CD4-positive, CD25-positive, alpha-beta regulatory T cell (primary cell): ENCODE measurements around the gene FAM209B. TPM values are rescaled to one million over a fixed set of nuclear protein-coding genes. Genes with fewer than 3 reads are reported as not detected.

Experiments
- ATAC-seq, 2 donors: fragments of 150-1000 bp; cut with Tn5 transposase; one replicate each; pipeline ENCODE4 v1.10.0; 2021; ENCODE audit warnings: low read depth in 2 of 2, moderate number of reproducible peaks in 2 of 2, moderate library complexity in 1 of 2
- DNase-seq, 3 donors: peaks; one replicate each; pipeline versions ENCODE4 v3.0.0 to v3.0.0-alpha.2; 2012 to 2022; ENCODE audit warnings: mixed read lengths in 1 of 3
- H3K27ac ChIP-seq: one replicate; pipeline ENCODE4 v1.7.0; 2013; ENCODE audit warnings: mild to moderate bottlenecking, low read length; ENCODE audit not compliant: insufficient read depth, poor library complexity, severe bottlenecking
- H3K27me3 ChIP-seq: one replicate; pipeline ENCODE4 v1.7.0; 2013; ENCODE audit warnings: low read length; ENCODE audit not compliant: control insufficient read depth, insufficient read depth
- H3K36me3 ChIP-seq: one replicate; pipeline ENCODE4 v1.7.0; 2013; ENCODE audit warnings: mild to moderate bottlenecking, low read length, moderate library complexity; ENCODE audit not compliant: control insufficient read depth, insufficient read depth
- H3K4me1 ChIP-seq: 2 replicates; pipeline ENCODE4 v1.7.0; 2013; ENCODE audit warnings: mild to moderate bottlenecking, low read length; ENCODE audit not compliant: insufficient read depth, control insufficient read depth, poor library complexity, severe bottlenecking
- H3K4me3 ChIP-seq: one replicate; pipeline ENCODE4 v1.7.0; 2013; ENCODE audit warnings: low read depth, mild to moderate bottlenecking, low read length, moderate library complexity
- H3K9me3 ChIP-seq, 2 experiments: 1 replicate in 1 of 2; 2 replicates in 1 of 2; pipeline ENCODE4 v1.7.0; 2013; ENCODE audit warnings: low read length in 2 of 2, mild to moderate bottlenecking in 1 of 2, moderate library complexity in 1 of 2; ENCODE audit not compliant: control insufficient read depth in 2 of 2
- H3K27ac Mint-ChIP-seq, 3 donors: one replicate each; pipeline ENCODE4 v1.8.0; 2020 to 2022; ENCODE audit warnings: mild to moderate bottlenecking in 3 of 3, mixed read lengths in 3 of 3, moderate library complexity in 2 of 3
- H3K27me3 Mint-ChIP-seq: one replicate; pipeline ENCODE4 v1.8.0; 2022; ENCODE audit warnings: mild to moderate bottlenecking, mixed read lengths
- H3K36me3 Mint-ChIP-seq: one replicate; pipeline ENCODE4 v1.8.0; 2020; ENCODE audit warnings: mixed read lengths
- H3K4me1 Mint-ChIP-seq, 4 donors: one replicate each; pipeline ENCODE4 v1.8.0; 2020 to 2022; ENCODE audit warnings: mixed read lengths in 4 of 4, mild to moderate bottlenecking in 1 of 4
- H3K4me3 Mint-ChIP-seq, 4 donors: one replicate each; pipeline ENCODE4 v1.8.0; 2020 to 2022; ENCODE audit warnings: mild to moderate bottlenecking in 4 of 4, mixed read lengths in 4 of 4, moderate library complexity in 3 of 4
- H3K9me3 Mint-ChIP-seq, 7 donors: one replicate each; pipeline ENCODE4 v1.8.0; 2020 to 2022; ENCODE audit warnings: mixed read lengths in 7 of 7, mild to moderate bottlenecking in 3 of 7, moderate library complexity in 2 of 7
- polyA plus RNA-seq, 4 donors: library from polyadenylated mRNA; unstranded; fragments of 300-500 nt; fragmentation: Illumina TruSeq; gene quantifications; one replicate each; pipeline ENCODE4 v1.2.3, GENCODE V29; 2021
- total RNA-seq: library from RNA; stranded (reverse); gene quantifications from one replicate; pipeline ENCODE4 v1.2.3, GENCODE V29; 2022

Gene FAM209B
- total and polyA plus RNA-seq, 5 donors from 2014 or later = 0.96 to 1.3 TPM; not detected in 3

DNA sequence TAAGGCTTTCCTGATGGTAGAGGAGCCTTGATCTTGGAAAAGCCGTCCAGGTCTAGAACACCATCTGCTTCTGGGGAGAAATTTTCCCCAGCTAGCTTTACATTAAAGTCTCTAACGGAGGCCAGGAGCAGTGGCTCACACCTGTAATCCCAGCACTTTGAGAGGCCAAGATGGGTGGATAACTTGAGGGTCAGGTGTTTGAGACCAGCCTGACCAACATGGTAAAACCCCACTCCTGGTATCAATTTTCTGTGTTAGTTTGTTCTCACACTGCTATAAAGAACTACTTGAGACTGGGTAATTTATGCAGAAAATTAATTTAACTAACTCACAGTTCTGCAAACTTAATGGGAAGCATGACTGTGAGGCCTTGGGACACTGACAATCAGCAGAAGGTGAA lies 37.8 kb downstream of the FAM209B start:
- H3K4me3 ChIP-seq = no peak overlapping the region
- no peak for DNase-seq
- no peaks in the 10 kb centered on the region for H3K36me3 ChIP-seq
- no peak overlapping the region for H3K27ac ChIP-seq
- Mint-ChIP-seq H3K9me3 (peaks cover 0 to 2% (median 0%) of the 10 kb centered on the region in 7 donors), H3K27me3 (no peaks in the 10 kb centered on the region), H3K4me3 (no peak overlapping the region), H3K4me1 (no peaks in the 10 kb centered on the region), H3K36me3 (no peaks in the 10 kb centered on the region), H3K27ac (no peak overlapping the region)
- H3K9me3 ChIP-seq = no peaks in the 10 kb centered on the region
- H3K27me3 ChIP-seq = no peaks in the 10 kb centered on the region
- H3K4me1 ChIP-seq = no peaks in the 10 kb centered on the region
- no peak for ATAC-seq

DNA sequence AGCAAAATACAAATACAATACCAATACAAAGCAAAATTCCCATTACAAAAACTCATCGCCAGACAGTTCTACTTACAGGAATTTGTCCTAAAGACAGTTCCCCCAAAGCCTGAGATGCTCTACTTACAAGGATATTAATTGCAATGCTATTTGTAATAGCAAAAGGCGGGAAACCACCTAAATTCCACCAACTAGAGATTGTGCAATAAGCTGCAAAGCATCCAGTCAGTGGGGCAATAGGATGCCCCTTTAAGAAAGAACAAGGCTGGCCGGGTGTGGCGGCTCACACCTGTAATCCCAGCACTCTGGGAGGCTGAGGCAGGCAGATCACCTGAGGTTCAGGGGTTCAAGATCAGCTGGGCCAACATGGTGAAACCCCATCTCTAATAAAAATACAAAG lies 39.1 kb downstream of the FAM209B start:
- no peak for DNase-seq
- Histone ChIP-seq H3K4me3 (no peak overlapping the region), H3K9me3 (no peaks in the 10 kb centered on the region), H3K27ac (no peak overlapping the region), H3K4me1 (no peaks in the 10 kb centered on the region), H3K36me3 (no peaks in the 10 kb centered on the region), H3K27me3 (no peaks in the 10 kb centered on the region)
- no peaks in the 10 kb centered on the region for H3K4me1 Mint-ChIP-seq
- H3K27ac Mint-ChIP-seq = no peak overlapping the region
- H3K36me3 Mint-ChIP-seq = no peaks in the 10 kb centered on the region
- no peak for ATAC-seq
- peaks cover 0 to 2% (median 0%) of the 10 kb centered on the region in 7 donors for H3K9me3 Mint-ChIP-seq
- no peaks in the 10 kb centered on the region for H3K27me3 Mint-ChIP-seq
- H3K4me3 Mint-ChIP-seq = no peak overlapping the region

DNA sequence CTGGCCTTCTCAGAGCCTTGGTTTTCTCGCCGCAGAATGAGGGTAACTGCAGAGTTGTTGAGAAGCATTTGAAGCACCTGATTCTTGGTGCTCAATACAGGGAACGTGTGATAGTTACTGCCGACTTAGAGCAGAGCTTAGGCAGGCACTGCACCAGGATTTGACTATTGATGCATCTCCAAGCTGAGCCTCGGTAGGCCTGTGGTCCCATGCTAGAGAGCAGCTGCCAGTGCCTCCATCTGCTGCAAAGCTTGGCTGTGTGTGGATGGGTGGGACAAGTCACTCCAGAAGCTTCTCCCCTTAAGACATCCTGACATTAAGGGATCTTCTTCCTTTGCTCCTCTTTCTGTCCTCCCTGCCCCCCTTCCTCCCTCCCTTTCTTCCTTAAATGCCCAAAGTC lies 40.9 kb downstream of the FAM209B start:
- H3K4me1 Mint-ChIP-seq = no peaks in the 10 kb centered on the region
- H3K36me3 ChIP-seq = no peaks in the 10 kb centered on the region
- H3K27ac ChIP-seq = no peak overlapping the region
- H3K4me3 Mint-ChIP-seq = no peak overlapping the region
- H3K27ac Mint-ChIP-seq = no peak overlapping the region
- H3K9me3 ChIP-seq = no peaks in the 10 kb centered on the region
- no peak for ATAC-seq
- no peaks in the 10 kb centered on the region for H3K27me3 Mint-ChIP-seq
- peaks cover 0 to 2% (median 0%) of the 10 kb centered on the region in 7 donors for H3K9me3 Mint-ChIP-seq
- H3K27me3 ChIP-seq = no peaks in the 10 kb centered on the region
- no peak overlapping the region for H3K4me3 ChIP-seq
- DNase-seq = no peak
- no peaks in the 10 kb centered on the region for H3K4me1 ChIP-seq
- H3K36me3 Mint-ChIP-seq = no peaks in the 10 kb centered on the region

DNA sequence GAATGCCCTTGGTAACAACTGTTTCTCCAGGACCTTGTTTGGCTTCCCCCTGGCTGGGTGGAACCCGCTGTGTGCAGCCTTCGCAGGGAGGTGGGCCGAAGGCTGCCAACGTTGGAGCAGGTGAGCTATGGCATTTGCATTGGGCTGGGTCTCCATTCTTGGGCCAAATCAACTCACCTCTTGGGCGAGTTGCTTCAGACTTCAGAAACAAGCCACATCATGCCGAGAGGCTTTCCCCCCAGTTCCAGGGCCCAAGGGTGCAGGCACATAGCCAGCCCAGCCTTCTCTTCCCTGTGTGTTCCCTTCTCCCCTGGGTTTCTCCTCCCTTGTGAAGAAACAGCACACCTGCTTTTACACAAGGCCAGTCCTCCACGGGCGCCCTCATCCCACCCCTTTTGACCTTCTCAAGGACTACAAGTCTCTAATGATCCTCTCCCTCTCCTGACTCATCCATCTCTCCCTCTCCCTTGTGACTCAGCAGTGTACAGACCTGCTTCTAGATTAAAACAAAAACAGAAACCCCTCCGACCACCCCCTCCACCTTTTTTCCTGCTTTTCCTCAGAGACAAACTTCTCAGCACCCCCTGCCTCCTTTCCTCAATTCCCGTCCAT lies 41.6 kb downstream of the FAM209B start:
- no peak overlapping the region for H3K4me3 ChIP-seq
- H3K4me1 ChIP-seq = no peaks in the 10 kb centered on the region
- H3K36me3 ChIP-seq = no peaks in the 10 kb centered on the region
- H3K9me3 ChIP-seq = no peaks in the 10 kb centered on the region
- no peaks in the 10 kb centered on the region for H3K4me1 Mint-ChIP-seq
- peaks cover 0 to 2% (median 0%) of the 10 kb centered on the region in 7 donors for H3K9me3 Mint-ChIP-seq
- H3K4me3 Mint-ChIP-seq = no peak overlapping the region
- H3K27ac ChIP-seq = no peak overlapping the region
- H3K27me3 ChIP-seq = no peaks in the 10 kb centered on the region
- ATAC-seq (no peak), DNase-seq (no peak)
- H3K36me3 Mint-ChIP-seq = no peaks in the 10 kb centered on the region
- H3K27ac Mint-ChIP-seq = no peak overlapping the region
- no peaks in the 10 kb centered on the region for H3K27me3 Mint-ChIP-seq

DNA sequence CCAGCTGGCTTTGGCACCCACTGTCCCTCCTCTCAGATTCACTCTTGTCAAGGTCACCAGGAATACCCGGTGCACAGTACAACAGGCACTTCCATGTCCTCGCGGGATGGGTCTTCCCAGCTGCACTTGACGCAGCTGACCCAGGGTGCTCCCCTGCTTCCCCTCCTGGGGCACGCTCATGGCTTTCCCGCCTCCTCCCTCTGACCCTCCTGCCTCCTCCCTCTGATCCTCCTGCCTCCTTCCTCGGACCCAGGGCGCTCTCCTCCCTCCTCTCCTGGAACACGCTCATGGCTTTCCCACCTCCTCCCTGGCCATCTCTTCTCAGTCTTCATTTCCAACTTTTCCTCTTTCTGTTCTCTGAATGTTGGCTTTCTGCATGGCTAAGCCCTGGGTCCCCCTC lies 42.1 kb downstream of the FAM209B start:
- Mint-ChIP-seq H3K36me3 (no peaks in the 10 kb centered on the region), H3K27me3 (no peaks in the 10 kb centered on the region), H3K4me3 (no peak overlapping the region), H3K9me3 (peaks cover 0 to 2% (median 0%) of the 10 kb centered on the region in 7 donors), H3K4me1 (no peaks in the 10 kb centered on the region), H3K27ac (no peak overlapping the region)
- no peak overlapping the region for H3K4me3 ChIP-seq
- no peaks in the 10 kb centered on the region for H3K27me3 ChIP-seq
- H3K4me1 ChIP-seq = no peaks in the 10 kb centered on the region
- DNase-seq = no peak
- no peaks in the 10 kb centered on the region for H3K36me3 ChIP-seq
- H3K9me3 ChIP-seq = no peaks in the 10 kb centered on the region
- no peak for ATAC-seq
- H3K27ac ChIP-seq = no peak overlapping the region

DNA sequence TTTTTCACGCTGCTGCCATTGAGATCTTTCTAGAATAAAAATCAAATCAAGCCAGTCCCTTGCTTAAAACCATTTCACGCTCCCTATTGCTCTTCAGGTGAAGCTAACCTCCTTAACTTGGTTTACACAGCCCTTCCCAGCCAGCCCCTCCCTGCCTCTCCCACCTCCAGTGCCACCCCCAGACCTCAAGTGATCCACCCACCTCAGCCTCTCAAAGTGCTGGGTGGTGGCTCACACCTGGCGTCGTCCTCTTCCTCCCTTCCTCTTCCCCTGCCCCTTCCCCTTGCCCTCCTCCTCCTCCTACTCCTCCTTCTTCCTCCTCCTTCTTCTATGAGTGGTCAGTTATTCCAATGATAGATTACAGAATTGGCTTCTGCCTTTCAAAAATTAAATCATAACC lies 42.9 kb downstream of the FAM209B start:
- Mint-ChIP-seq H3K4me3 (no peak overlapping the region), H3K9me3 (peaks cover 0 to 1% (median 0%) of the 10 kb centered on the region in 7 donors), H3K27ac (no peak overlapping the region), H3K27me3 (no peaks in the 10 kb centered on the region), H3K4me1 (no peaks in the 10 kb centered on the region), H3K36me3 (no peaks in the 10 kb centered on the region)
- Histone ChIP-seq H3K27ac (no peak overlapping the region), H3K27me3 (no peaks in the 10 kb centered on the region), H3K9me3 (no peaks in the 10 kb centered on the region), H3K4me1 (no peaks in the 10 kb centered on the region), H3K36me3 (no peaks in the 10 kb centered on the region), H3K4me3 (no peak overlapping the region)
- DNase-seq = no peak
- ATAC-seq = no peak

DNA sequence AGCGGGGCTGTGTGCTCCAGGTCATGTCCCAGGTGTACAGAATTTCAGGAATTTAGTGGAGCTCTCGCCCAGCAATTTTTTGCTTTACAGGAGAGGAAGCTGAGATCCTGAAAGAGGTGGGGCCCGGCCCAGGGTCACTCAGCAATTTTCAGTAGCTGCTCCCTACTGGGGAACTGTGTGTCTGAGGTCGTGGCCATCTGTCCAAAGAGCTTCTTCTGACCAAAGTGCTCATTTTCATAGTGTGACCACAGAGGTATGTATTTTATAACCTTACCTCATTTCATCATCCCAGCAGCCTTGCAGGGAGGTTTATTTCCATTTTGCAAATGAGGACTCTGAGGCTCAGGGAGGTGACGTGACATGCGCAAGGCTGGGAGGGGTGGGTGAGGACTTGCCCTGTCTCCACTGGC lies 46.3 kb downstream of the FAM209B start:
- Histone ChIP-seq H3K4me3 (no peak overlapping the region), H3K36me3 (no peaks in the 10 kb centered on the region), H3K27ac (no peak overlapping the region), H3K9me3 (no peaks in the 10 kb centered on the region), H3K27me3 (no peaks in the 10 kb centered on the region), H3K4me1 (no peaks in the 10 kb centered on the region)
- Mint-ChIP-seq H3K4me3 (no peak overlapping the region), H3K27me3 (peaks cover 6% of the 10 kb centered on the region), H3K36me3 (no peaks in the 10 kb centered on the region), H3K9me3 (no peaks in the 10 kb centered on the region), H3K4me1 (no peaks in the 10 kb centered on the region), H3K27ac (no peak overlapping the region)
- DNase-seq = no peak
- no peak for ATAC-seq

DNA sequence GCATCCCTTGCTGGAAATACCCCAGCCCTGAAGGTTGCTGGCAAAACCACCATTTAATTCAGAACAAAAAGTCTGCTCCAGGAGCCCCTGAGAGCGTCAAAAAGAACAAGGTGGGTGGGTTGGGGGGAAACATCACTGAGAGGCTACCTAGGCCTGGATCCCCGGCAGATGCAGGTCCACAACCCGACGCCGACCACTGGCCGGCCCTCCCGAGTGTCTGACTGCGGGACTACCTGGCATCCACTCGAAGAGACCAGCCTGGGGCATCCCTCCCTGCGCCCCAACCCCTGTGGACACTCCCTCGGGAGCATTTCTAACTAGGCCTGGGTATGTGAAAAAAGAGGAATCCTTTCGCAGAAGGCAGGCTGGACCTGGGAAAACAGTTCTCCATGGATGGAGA lies 47.2 kb downstream of the FAM209B start:
- H3K27ac Mint-ChIP-seq = no peak overlapping the region
- no peak overlapping the region for H3K4me3 Mint-ChIP-seq
- DNase-seq = no peak
- H3K27me3 Mint-ChIP-seq = peaks cover 6% of the 10 kb centered on the region
- H3K4me3 ChIP-seq = no peak overlapping the region
- H3K9me3 ChIP-seq = no peaks in the 10 kb centered on the region
- no peaks in the 10 kb centered on the region for H3K9me3 Mint-ChIP-seq
- H3K27me3 ChIP-seq = no peaks in the 10 kb centered on the region
- H3K27ac ChIP-seq = no peak overlapping the region
- H3K36me3 ChIP-seq = no peaks in the 10 kb centered on the region
- H3K36me3 Mint-ChIP-seq = no peaks in the 10 kb centered on the region
- ATAC-seq = no peak
- no peaks in the 10 kb centered on the region for H3K4me1 Mint-ChIP-seq
- no peaks in the 10 kb centered on the region for H3K4me1 ChIP-seq
